Measurements from ENCODE around the gene MARCO.

- no peak for TF ChIP-seq EZH2phosphoT487 (IDR thresholded peaks at IDR 0.05; ENCODE audit: borderline replicate concordance, low read length)
- TF ChIP-seq CTCF (conservative IDR thresholded peaks at IDR 0.05; ENCODE audit: low read depth, low read length), result no peak
- no peak for TF ChIP-seq EZH2 (IDR thresholded peaks at IDR 0.05; ENCODE audit: low read length, unreplicated experiment)
These were observed 83.0 kb downstream of the MARCO start for GRCh38 chr2:119025013-119025412.

All from PC-3 (cell line).